Testis (tissue), 3 donors: Measurements from ENCODE around the gene CRYL1. TPM values are rescaled to one million over a fixed set of nuclear protein-coding genes. Genes with fewer than 3 reads are reported as not detected.

Experiments
- DNase-seq: peaks from one replicate; pipeline ENCODE4 v3.0.0-alpha.2; 2019
- H3K27ac ChIP-seq, 2 donors: fragments of 200-600 bp; sonication (generic); one replicate each; pipeline ENCODE4 v1.5.1; 2019
- H3K27me3 ChIP-seq: fragments of 200-600 bp; sonication (generic); one replicate; pipeline ENCODE4 v1.5.1; 2019
- H3K36me3 ChIP-seq: fragments of 200-600 bp; sonication (generic); one replicate; pipeline ENCODE4 v1.5.1; 2017; ENCODE audit warnings: low read depth; ENCODE audit errors: missing control alignments
- H3K4me1 ChIP-seq: fragments of 200-600 bp; sonication (generic); one replicate; pipeline ENCODE4 v1.5.1; 2019
- H3K4me3 ChIP-seq, 2 donors: fragments of 200-600 bp; sonication (generic); one replicate each; pipeline ENCODE4 v1.5.1; 2017 to 2019
- H3K9me3 ChIP-seq: fragments of 200-600 bp; sonication (generic); one replicate; pipeline ENCODE4 v1.5.1; 2017
- CTCF ChIP-seq, 3 experiments: fragments of 450-650 bp in 2 of 3; fragments of 200-600 bp in 1 of 3; sonication (generic) in 1 of 3; IDR thresholded peaks; one replicate each; pipeline ENCODE4 v1.5.1; 2016 to 2019; ENCODE audit warnings: antibody characterized with exemption in 3 of 3, mild to moderate bottlenecking in 2 of 3, moderate library complexity in 1 of 3
- POLR2A ChIP-seq: fragments of 450-650 bp; IDR thresholded peaks from one replicate; pipeline ENCODE4 v1.6.1; 2017; ENCODE audit warnings: antibody characterized with exemption, mild to moderate bottlenecking, moderate library complexity
- WGBS, 2 donors: methylation state at CpG; one replicate each; pipeline ENCODE4 v1.1.5; 2018; 5-methylcytosine and 5-hydroxymethylcytosine counted together
- intact Hi-C: fragments of 100-400 bp; cut with DNase I; formaldehyde crosslinking; loops from one replicate; pipeline ENCODE4 v1.15.1; 2023; ENCODE audit warnings: low total_unique reads
- polyA plus RNA-seq: library from polyadenylated mRNA; stranded (reverse); fragments of 350-450 nt; fragmentation: Illumina TruSeq; extraction: RNeasy Lipid Tissue Mini Kit (QIAGEN cat#74804); gene quantifications from one replicate; pipeline ENCODE4 v1.2.3, GENCODE V29; 2014; ENCODE audit warnings: low read depth, low replicate concordance; ENCODE audit not compliant: insufficient read depth
- total RNA-seq, 2 donors: library from RNA; depleted of rRNA; stranded (reverse); fragments of >200 nt; gene quantifications; one replicate each; pipeline ENCODE4 v1.2.3, GENCODE V29; 2016

The CRYL1 gene
- total and polyA plus RNA-seq, 3 donors from 2014 or later, result 8.0 to 16.8 (median 16.8) TPM

- Histone ChIP-seq H3K36me3 (no peaks in the 10 kb centered on the region), H3K9me3 (no peaks in the 10 kb centered on the region), H3K4me3 (no peak overlapping the region), H3K27ac (no peak overlapping the region), H3K27me3 (no peaks in the 10 kb centered on the region), H3K4me1 (no peaks in the 10 kb centered on the region)
- WGBS, 2 donors, result 57 to 60% methylated on average over 3 of the region's 3 CpGs
- no peak for DNase-seq
- intact Hi-C loops, result no loop called here
- TF ChIP-seq POLR2A, result no peak
- no peak for TF ChIP-seq CTCF (IDR thresholded peaks at IDR 0.05)
These were observed 27.7 kb upstream of the CRYL1 start for GRCh38 chr13:20553311-20553710.

- no peak for TF ChIP-seq CTCF (IDR thresholded peaks at IDR 0.05)
- no peak for TF ChIP-seq POLR2A
- Histone ChIP-seq H3K4me3 (no peak overlapping the region), H3K27ac (no peak overlapping the region), H3K27me3 (no peaks in the 10 kb centered on the region), H3K9me3 (no peaks in the 10 kb centered on the region), H3K36me3 (no peaks in the 10 kb centered on the region), H3K4me1 (no peaks in the 10 kb centered on the region)
- intact Hi-C loops, result no loop called here
- no peak for DNase-seq
- 68 to 79% methylated on average over 5 of the region's 5 CpGs for WGBS, 2 donors
These were observed 25.1 kb upstream of the CRYL1 start for GRCh38 chr13:20550799-20551198.

- H3K27me3 ChIP-seq, result no peaks in the 10 kb centered on the region
- no peak for DNase-seq
- no peaks in the 10 kb centered on the region for H3K36me3 ChIP-seq
- TF ChIP-seq POLR2A (no peak), CTCF (IDR thresholded peaks at IDR 0.05) (no peak)
- no peak overlapping the region for H3K4me3 ChIP-seq
- H3K9me3 ChIP-seq, result no peaks in the 10 kb centered on the region
- no peaks in the 10 kb centered on the region for H3K4me1 ChIP-seq
- H3K27ac ChIP-seq, result no peak overlapping the region
- intact Hi-C loops, result no loop called here
- 83 to 86% methylated on average over 4 of the region's 4 CpGs for WGBS, 2 donors
These were observed 21.8 kb upstream of the CRYL1 start for GRCh38 chr13:20547479-20547908.

GRCh38 chr13:20546556-20546955 is 20.9 kb upstream of the CRYL1 start:
- intact Hi-C loops, result no loop called here
- 57 to 89% methylated on average over 1 of the region's 1 CpG for WGBS, 2 donors

More at GRCh38 chr13:20546556-20546955, 20.9 kb upstream of the CRYL1 start:
- Histone ChIP-seq H3K27me3 (no peaks in the 10 kb centered on the region), H3K36me3 (no peaks in the 10 kb centered on the region), H3K27ac (no peak overlapping the region), H3K9me3 (no peaks in the 10 kb centered on the region), H3K4me1 (no peaks in the 10 kb centered on the region), H3K4me3 (no peak overlapping the region)
- no peak for TF ChIP-seq CTCF (IDR thresholded peaks at IDR 0.05)
- TF ChIP-seq POLR2A, result no peak
- no peak for DNase-seq
